ENCODE results near the gene BMPR1B.

Gene BMPR1B

DNA sequence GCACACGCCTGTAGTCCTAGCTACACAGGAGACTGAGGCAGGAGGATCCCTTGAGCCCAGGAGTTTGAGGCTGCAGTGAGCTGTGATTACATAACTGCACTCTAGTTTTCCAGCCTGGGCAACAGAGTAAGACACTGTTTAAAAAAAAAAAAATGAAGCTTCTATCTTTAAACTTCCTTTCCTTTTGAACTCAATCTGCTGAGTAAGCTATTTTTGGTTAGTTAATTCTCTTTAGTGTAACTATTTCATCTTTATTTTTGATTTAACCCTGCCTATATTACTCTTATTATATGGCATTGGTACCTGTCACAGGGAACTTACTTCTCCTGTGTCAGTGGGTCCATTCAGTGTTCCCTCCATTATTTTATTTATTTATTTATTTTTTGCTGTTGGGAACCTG lies 160.8 kb downstream of the BMPR1B start:
- DNase-seq, result no peak

DNA sequence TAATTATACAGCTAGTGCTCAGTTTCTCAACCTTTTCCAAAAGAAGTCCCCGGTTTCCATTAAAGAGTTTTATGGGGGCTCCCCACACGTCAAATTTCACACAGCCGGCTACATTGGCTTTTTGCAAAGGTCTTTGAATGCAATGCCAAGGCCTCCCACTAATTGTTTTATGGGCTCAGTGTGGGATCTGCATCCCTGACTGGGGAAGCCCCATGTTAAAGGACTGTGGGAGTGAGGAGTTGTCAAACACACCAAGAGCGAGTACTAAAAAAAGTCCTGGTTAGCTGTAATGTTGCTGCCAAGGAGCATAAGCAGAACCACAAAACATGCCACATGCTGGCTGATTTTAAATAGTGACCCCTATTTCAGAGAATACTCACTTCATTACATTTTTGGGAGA lies 162.6 kb downstream of the BMPR1B start:
- DNase-seq, result no peak

DNA sequence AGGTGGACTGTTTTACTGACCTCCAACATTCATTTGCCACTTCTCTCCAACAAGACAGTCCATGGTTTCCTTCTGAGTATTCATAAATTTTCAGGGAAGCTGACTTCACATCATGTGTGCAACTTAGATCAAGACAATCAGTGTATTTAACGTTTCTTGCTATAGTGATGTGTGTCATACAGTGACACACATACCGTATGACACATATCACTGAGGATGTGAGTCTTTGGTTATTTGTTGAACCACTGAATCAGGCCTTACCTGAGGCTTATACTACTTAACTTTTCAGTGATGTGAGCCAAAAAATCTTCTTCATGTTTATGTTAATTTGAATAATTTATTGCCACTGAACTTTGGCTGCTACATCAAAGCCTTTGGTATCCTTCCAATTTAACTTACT lies 166.8 kb downstream of the BMPR1B start:
- no peak for DNase-seq

DNA sequence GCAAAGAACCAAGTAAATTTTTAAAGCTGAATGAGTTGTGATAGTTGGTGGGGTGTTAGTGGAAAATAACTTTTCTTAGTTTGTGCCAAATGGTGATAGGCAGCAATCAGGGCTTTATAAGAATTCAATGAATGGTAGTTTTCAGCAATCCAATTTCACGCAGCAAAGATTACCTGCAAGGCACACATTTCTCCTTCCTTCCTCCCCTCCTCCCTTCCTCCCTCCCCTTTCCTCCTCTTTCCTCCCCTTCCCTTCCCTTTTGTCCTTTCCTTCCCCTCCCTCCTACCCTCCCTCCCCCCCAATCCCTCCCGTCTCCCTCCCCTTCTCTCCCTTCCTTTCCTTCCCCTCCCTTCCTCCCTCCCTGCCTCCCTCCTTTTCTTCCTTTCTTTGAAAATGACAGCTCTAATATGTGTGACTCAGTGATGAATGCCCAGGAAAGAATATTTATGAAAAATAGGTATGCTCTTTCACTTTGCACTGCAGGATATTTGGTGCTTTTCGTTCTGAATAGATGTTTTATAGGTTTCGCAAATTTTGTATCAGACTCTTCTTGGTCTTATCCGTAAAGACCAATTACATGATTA lies 168.1 kb downstream of the BMPR1B start:
- no peak for DNase-seq

DNA sequence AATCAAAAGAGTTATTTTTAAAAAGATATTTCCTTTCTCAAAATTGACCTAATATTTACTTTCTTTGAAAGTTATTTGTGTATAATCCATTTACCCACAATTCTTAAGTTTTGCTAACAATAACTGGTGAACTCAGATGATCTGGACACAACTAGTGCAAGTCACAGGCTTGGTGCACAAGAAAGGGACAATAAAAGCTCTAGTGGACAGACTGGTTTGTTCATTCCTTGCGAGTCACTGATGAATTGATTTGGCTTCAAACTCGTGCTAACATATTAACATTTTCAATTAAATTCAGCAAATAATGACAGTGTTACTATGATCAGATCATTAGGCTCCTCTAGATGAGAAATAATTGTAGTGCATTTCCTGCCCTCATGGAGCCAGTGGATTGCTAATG lies 169.2 kb downstream of the BMPR1B start:
- no peak for DNase-seq

DNA sequence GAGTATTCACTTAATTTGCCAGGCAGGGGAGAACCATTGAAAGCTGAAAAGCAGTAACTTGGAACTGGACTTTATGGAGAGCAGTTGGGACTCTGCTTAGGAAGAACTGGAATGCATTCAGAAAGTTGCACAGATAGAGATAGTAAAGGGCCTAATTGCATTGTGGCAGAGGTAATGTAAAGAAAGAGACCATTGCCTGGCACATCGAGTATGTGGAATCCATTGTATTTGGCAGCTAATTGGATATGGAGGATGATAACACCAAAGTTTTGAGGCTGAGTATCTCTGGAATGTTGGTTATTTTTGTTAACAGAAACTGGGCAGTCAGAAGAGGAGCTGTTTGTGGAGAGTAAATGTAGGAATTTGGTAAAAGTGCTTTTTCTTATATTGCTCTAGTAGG lies 169.9 kb downstream of the BMPR1B start:
- DNase-seq, result no peak

DNA sequence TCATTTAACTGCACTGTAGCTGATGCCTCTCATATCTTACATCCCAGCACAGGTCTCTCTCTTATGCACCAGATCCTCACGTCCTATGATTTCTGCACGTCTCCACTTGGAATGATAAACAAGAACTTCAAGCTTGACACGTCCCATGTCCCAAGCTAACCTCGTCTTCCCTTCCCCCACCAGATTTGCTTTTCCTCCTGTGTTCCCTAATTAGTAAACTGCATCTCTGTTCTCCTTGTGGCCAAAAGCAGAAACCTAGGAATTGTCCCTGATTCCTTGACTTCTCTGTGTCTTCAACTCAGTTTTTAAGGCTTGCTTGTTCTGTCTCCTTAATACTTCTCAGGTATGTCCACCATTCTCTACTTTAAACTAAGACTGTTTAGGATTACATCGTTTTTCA lies 171.9 kb downstream of the BMPR1B start:
- DNase-seq, result no peak

DNA sequence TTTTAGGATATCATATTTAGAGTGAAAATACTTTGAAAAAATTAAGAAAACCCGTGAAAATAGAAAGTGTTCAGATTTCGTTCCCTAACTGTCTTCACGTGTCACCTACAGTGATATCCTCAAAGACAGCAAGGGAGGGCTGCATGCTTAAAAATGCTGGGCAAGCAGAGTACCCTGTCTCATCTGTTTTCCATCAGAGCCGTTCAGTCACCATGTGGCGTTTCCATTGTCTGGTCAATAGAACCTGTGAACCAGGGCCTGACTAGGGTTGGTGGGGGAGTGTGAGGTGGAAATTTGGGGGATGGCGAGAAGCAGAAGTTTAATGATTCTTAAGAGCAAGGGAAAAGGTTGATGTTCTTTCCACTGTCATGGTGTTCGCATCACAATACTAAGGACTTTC lies 173.9 kb downstream of the BMPR1B start:
- DNase-seq, result no peak

DNA sequence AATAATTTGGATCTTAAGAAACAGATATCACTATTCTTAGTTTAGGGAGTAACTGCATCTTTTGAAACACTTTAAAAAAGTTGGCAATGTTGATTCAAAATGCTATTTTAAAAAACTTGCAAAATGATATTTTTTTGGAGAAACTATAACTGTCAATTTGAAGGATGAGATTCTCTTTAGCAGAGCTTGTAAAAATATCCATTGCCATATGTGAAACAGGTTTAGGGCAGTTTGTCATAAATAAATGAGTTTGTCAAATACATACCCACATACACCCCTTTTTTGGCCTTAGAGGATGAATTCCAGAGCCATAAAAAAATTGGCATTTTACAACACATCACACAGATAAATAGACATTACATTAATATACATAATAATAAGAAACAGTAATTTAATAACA lies 174.6 kb downstream of the BMPR1B start:
- no peak for DNase-seq

DNA sequence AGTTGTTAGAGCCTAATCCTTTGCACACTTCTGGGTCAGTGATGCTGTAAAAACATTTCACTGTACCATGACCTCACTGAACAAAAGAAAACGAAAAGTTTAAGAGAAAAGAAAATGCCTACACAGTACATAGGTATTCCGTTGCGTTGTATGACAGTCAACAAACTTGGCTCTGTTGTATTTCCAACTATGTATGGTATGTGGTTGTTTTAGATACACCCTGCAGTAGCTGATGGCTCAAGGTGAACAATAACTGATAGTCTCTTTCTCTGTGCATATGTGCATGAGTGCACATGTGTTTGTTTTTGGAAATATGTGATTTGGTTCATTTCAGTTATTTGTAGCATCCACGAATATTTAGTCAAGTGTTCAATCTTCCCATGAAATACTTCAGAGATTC lies 176.0 kb downstream of the BMPR1B start:
- DNase-seq, result no peak

DNA sequence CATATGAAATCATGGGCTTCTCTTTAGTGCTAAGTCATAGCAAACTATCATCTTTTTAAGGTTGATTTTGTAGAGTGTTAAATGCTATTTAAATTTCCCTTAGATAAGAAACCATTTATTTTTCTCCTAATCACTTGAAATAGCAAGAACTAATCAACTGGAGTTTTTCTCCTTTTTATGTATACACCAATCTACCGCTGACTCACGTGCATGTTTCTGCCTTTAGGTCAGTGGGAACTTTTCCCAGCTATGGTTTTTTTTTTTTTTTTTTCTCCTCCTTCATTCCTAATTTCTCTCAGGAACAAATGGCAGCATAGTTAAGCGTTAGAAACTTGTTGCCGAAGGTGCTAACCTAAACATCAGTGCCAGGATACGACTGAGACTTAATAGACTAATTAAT lies 176.4 kb downstream of the BMPR1B start:
- no peak for DNase-seq

DNA sequence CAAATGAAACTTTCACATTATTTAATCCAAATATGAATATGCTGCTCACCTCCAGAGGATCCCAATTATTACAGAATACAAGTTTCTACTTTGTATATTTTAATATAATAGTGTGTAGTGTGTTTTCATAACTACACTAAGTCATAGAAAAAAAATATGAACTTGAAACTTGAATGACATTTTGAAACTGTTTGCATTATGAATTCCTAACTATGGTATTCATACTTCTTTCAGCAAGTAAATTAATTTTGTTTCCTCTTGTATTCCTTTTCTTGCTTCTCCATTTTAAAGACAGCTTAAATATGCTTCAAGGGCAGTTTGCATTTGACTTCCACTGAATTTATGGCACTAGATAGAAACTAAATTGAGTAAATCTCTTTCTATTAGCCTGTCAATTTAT lies 177.1 kb downstream of the BMPR1B start:
- DNase-seq, result no peak

DNA sequence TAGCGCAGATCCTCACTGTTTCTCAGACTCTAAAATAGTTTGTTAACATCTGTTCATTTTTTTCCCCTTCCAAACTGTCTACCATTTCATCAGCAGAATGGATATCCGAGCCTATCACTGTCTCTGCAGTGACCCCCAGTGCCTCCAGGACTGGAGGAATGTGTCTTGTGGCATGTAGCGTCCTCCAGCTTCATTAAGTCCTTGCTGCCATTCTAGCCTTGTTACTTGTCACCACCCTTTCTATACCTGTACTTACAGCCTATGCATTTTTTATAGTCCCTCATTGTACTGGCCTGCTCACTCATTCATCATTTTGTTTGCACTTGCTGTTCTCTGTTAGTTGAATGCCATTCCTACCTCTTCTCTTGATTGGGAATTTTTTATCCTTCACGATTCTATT lies 179.1 kb downstream of the BMPR1B start:
- DNase-seq, result no peak

DNA sequence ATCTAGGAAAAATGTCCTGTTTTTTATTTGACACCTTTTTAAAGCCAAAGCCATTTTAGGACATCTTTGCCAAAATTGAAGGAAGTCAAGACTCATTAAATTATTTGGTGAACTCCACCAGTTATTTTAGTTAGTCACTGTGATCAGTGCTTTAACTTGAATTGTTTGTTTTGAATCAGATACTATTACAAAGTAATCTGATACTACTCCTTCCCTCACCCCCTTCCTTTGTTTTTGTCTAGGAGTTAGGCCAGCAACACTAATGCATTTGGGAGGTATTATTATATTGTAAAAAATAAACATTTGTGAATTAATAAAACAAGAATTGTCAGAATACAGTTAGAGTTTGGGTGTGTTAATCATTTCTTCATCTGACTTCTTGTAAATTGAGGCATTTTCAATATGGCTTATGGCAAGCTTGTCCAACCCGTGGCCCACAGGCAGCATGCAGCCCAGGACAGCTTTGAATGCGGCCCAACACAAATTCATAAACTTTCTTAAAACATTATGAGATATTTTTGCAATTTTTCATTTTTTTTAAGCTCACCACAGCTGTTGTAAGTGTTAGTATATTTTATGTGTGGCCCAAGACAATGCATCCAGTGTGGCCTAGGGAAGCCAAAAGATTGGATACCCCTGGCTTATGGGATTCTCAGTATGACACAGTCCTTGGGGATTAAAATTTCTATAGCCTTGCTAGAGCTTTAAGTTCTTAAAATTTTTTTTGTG lies 182.2 kb downstream of the BMPR1B start:
- DNase-seq, result no peak

DNA sequence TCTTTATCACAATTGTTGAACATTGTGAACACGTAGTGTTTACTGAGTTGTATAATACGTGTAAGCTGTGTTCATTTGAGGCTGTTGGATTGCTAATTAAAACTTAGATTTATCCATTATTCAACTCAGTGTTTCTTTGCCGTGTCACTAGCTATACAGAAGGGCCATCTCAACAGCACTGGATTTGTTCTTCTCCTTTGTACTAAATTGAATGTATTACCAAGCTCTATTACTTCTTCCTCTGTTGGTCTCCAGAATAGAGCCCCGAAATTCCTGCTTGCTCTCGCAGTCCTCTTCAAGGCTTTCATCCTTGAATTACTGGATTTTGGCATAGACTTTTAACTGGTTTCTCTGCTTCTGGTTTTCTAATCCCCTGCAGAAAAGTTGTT lies 182.8 kb downstream of the BMPR1B start:
- no peak for DNase-seq

DNA sequence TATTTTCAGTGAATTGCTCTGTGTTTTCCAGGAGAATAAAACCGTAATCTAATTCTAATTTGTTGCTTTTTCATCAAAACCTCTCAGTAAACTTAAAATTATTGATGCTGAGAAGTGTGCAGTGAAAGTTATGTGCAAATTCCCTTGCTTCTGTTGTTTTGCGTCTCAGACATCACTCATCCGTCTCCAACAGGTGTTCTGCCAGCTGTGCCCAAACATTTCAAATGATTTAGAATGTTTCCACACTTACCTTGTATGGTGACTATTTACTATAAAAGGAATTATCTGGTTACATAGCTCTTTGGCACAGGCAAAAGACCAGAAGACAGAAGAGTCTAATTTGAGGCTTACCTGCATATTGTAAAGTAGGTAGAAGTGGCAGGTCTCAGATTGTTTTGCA lies 184.0 kb downstream of the BMPR1B start:
- no peak for DNase-seq

DNA sequence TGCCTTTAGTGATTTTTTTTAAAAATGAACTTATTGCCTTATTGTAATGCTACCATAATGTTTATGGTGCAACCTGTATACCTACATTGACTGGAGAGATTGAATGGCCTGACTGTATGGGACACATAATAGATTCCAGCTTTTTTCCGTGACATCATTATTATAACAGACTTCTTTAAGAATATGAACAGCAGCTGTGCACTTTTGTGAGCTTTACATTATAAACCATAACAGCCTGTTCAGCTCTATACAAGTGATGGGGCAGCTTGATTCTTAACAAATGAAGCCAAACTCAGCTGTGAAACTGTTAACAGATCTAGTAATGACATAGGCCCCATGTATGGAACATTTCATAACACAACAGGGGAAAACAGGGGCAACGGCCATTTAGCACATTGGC lies 187.0 kb downstream of the BMPR1B start:
- DNase-seq, result no peak

DNA sequence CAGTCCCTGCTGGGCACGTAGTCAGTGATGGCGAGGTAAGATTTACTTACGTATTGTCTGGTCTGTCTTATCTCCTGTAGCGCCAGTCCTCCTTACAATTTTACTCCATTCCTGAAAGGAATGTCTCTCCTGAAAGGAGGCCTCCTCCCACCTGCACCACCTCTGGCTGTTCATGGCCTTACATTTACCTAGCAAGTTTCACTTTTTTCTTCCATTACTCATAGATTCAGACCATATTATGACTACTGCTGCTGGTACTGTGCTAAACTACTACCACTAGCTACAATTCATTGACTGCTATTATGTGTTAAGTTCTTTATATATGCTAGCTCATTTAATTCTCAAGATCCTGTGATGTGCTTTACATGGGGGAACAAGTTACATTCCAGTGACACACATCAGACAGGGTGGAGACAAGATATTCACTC lies 189.9 kb downstream of the BMPR1B start:
- no peak for DNase-seq

DNA sequence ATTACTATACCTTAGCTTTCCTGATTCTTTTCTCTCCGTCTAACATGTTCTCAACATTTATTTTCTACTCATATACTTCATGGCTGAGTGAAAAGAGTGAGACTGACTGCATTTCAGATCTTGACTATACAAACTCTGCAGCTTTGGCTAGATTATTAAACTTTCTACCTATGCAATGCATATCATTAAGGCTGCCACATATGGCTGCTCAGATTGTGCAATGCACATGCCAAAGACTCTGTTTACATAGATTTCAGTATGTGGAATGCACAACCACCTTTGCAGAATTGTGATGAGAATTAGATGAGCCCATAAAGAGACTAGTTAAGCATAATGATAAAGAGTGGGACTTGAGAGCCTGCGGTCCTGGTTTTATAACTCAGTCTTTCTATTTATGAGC lies 196.5 kb downstream of the BMPR1B start:
- no peak for DNase-seq

DNA sequence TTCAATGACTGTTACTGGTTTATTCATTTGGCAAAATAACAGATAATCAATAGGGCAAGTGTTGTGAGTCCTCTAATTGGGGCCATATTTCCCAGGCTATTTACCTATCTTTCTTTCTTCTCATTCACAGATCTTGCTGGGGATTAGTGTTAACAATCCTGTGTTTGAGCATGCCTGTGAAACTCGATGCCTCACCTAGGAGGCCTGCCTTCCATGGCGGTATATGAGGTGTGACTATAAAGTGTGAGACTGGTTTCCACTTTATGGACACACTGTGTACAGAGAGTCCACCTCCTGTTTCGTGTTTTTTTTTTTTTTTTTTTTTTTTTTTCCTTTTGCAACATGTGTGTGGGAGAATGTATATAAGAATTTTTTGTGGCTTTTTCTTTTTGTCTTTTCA lies 199.3 kb downstream of the BMPR1B start:
- no peak for DNase-seq

DNA sequence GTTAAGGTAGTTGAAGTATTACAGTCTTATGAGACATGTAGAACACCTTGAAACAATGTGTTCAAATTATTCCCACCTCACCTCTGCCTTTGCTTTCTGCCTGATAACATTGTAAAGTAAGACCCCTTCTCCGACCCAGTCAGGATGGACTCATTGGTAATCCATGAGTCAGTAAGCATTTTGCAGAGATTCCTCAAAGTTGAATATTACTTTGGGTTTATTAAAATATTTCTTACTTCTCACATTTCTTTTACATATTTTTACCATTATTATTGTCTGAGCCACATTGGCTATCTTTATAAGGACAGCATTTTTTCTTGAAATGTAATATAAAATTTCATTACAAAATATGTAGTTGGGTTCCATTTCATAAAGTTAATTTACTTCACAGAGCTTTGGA lies 201.6 kb downstream of the BMPR1B start:
- DNase-seq, result no peak

DNA sequence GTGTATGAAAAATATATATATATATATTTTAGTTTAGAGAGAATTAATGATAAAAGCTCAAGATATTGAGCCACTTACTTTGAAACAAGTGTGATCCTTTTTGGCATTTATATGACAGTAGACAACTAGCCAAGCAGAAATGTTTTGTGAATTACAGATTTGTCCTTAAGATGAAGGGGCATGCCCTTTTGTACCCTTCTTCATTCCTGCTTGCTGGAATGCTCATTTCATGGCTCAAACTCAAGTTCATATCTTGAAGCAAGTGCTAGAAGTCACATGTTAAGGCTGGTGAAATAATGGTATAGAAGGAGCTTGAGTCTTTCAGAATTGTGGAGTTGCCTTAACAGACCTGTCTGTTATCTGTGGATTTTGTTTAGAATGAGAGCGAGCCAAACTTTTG lies 203.0 kb downstream of the BMPR1B start:
- no peak for DNase-seq

DNA sequence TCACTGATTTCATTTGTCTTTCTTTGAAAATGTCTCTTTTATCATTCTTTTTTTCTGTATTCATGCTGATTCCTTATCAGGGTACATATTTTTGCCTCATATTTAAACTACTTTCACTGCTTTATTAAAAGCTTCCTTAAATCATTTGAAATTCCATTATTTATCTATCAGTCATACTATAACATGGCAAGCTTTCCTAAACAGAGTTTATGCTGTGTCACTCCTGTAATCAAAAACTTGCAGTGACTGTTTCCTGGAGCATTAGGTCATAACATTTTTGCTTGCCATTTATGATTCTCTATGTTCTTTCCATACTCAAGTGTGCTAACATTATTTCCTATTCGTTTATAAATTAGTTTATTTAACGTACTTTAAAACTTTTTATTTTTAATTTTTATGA lies 203.7 kb downstream of the BMPR1B start:
- no peak for DNase-seq

DNA sequence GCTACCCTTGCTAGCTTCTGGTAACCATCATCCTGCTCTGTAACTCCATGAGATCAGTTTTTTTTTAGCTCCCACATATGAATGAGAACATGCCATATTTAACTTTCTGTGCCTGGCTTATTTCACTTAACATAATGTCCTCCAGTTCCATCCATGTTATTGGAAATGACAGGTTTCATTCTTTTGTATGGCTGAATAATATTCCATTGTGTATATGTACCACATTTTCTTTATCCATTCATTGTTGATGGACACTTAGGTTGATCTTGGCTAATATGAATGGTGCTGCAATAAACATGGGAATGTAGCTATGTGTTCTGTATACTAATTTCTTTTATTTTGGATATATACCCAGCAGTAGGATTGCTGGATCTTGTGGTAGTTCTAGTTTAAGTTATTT lies 204.7 kb downstream of the BMPR1B start:
- no peak for DNase-seq

DNA sequence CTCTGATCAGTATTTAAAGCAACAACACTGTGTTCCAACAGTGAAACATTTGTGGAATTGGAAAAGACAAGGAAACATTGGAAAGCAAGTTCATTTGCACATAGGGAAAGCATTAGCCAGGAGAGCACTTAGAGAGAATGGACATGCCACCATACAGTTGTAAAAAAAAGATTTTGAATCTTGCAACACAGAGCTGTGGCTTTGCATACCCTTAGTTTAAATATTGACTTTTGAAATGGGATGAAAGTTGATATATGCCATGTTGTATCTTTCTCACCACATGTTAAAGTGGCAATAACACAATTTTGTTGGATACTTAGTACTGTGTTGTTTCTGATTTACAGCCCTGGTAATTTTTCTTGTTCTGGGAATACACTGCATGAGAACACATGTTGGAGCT lies 208.1 kb downstream of the BMPR1B start:
- DNase-seq, result no peak

Measured in NCI-H1092 treated with DMSO at 0.1 percent for 48 hours (cell line).